ENCODE data around the gene LSM5.
A peak's percentile ranks its signal among the peaks of the same experiment; 100 is the strongest.
"Not testable (repeated sequence)": the region's sequence is repeated elsewhere in the genome, so short reads cannot be mapped to it uniquely, and the experiment has no call there.

The LSM5 gene

DNA sequence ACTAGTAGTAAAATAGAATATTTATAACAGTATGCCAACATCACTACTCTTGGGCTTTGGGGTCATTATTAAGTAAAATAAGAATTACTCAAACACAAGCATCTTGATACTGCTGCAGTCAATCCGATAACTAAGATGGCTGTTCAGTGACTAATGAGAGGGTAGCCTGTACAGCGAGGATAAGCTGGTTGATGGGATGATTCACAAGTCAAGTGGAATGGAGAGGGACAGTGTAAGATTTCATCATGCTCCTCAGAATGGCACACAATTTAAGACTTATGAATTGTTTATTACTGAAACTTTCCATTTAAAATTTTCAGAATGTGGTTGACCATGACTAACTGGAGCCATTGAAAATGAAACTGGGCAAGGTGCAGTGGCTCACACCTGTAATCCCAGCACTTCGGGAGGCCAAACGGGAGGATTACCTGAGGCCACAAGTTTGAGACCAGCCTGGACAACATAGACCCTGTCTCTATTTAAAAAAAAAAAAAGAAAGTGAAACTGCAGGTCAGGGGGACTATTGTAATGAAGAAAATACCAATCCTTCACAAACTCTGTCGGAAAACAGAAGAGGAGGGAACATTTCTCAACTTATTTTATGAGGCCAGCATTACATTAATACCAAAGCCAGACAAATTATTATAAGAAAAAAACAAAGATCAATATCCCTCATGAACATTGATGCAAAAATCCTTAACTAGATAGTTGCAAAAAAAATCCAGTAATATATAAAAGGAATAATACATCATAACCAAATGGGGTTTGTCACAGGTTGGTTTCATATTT is 16.3 kb upstream of the LSM5 start:
- DNase-seq (ENCODE audit: low read depth in 2 of 2), result peak; percentile 73 to 77

DNA sequence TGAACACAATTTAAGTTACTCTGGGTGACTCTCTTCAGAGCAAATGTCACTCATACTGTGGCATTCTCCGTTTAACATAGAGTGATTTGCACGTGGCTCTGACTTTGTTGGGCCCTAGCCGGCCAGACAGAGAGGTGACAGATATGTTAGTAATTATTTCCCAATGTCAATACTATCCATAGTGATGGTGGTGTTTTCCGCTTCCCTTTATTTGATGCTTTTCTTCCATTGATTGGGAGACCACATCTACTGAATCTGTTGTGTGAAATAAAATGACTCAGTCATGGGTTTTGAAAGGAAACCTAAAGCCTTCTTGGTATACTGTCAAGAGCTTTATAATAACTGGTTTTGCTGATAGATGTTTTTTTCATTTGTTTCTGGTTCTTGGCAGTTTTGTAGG is 12.5 kb upstream of the LSM5 start:
- DNase-seq (ENCODE audit: low read depth in 2 of 2), result no peak

DNA sequence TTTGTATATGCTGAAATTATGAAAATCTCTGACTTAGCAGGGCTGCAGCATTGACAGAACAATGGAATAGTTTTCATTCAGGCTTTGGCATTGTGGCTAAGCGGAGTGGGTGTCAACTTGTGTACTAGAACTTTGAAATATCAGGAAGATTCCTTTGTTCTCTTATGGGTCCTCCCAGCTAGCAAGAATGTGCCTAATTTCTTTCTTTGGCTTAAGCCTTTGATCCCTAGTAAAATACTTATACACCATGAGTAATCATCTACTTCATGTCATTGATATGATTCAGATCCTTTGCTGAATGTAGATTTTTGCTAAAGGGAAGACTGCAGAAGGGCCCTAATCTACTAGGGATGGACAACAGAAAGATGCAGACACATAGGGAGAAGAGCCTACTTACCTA is 11.3 kb upstream of the LSM5 start:
- peak in 1 of 2 experiments; percentile 41 for DNase-seq (ENCODE audit: low read depth in 2 of 2)

DNA sequence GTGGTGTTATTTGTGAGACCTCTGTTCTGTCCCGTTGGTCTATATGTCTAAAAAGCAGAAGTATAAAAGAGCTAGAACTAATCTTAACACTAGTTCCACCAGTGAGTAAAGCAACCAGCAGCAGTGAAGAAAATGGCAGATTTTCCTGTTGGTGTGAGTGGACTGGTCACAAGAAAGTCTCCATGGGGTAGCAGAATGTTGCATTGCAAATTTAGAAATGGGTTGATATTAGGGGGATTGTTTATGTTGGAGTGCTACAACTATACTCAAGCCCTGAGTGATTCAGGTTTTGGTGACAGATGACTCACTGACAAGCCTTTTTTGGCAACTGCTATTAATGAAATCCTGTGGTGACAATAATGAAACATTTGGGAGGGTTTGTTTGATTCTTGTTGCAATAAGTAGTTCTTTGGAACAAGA is 10.8 kb upstream of the LSM5 start:
- peak in 1 of 2 experiments; percentile 52 for DNase-seq (ENCODE audit: low read depth in 2 of 2)

DNA sequence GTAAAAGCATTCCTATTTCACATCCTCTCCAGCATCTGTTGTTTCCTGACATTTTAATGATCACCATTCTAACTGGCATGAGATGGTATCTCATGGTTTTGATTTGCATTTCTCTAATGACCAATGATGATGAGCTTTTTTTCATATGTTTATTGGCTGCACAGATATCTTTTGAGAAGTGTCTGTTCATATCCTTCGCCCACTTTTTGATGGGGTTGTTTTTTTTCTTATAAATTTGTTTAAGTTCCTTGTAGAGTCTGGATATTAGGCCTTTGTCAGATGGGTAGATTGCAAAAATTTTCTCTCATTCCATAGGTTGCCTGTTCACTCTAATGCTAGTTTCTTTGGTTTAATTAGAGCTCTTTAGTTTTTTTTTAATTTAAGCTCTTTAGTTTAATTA is 10.0 kb upstream of the LSM5 start:
- not testable (repeated sequence) for DNase-seq (ENCODE audit: low read depth in 2 of 2)

DNA sequence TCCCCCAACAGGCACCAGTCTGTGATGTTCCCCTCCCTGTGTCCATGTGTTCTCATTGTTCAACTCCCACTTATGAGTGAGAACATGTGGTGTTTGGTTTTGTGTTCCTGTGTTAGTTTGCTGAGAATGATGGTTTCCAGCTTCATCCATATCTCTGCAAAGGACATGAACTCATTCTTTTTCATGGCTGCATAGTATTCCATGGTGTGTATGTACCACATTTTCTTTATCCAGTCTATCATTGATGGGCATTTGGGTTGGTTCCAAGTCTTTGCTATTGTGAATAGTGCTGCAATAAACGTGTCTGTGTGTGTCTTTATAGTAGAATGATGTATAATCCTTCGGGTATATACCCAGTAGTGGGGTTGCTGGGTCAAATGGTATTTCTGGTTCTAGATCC is 9.6 kb upstream of the LSM5 start:
- DNase-seq (ENCODE audit: low read depth in 2 of 2), result not testable (repeated sequence)

DNA sequence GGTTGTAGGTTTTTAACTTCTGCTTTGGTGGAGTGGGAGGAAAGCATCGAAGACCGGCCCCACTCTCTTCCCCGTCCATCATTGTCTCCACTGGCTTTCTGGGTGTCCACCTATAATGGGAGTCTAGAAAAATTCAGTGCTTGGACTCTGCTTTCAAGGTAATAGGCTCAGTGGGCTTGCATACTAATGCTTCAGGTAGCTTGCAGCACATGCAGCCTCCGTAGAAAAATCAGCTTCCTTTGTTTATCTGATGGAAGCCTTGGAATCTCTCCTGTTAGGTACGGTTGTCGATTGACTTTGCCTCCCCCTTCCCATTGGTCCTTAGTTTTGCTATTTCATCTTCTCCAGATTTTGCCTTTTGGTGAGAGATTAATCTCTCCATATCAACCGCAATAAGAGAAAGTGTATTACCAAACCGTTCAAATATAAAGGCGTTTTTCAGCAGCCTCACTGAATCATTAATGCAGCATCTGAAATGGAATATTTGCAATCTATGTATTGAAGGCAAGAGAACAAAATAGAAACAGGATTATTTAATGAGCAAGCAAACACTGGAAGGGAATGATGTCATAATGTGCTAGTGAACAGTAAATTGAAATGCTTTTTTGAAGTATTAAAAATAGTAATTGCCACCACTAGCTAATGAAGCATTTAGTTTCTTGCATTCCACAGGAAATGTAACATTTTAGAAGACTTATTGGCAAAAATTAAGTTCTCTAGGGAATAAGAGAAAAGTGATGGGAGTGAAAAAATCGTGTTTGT is 6.1 kb upstream of the LSM5 start:
- no peak for DNase-seq (ENCODE audit: low read depth in 2 of 2)

DNA sequence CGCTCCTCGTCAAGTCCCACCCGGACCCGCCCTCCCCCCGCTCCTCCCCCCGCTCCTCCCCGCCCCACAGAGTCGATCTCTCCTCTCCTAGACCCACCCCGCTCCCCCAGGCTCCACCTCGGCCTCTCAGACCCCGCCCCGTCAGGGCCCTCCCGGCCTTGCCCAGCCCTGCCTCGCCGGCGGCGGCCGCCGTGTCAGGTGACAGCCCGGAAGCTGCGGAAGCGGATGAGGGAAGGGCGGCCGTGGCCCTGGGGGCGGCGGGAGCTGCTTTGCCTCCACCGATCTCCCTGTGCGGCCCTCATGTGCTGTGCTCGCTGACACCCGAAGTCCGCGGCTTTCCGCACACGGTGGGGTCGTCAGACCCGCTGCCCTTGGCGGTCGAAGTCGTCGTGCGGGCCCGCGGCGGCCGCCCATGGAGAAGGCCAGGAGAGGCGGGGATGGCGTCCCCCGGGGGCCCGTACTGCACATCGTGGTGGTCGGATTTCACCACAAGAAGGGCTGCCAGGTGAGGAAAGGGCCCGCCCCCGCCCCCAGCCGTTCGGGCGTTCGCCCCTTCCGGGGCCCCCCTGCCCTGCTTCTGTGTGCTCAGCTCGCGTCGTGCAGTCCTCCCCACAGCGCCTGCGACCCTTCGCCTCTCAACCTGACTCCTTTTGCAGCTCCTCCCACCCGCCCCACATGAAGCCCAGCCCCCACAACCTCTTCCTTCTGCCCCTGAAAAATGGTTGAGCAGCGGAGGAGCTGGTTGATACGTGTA is 5.3 kb upstream of the LSM5 start, which contains the start of gene AVL9:
Gene AVL9, plus strand, starts transcription at position 192 of the 754 bp plus-strand sequence. Its CDS starts 221 bp downstream, at position 413.
- peak; percentile 80 to 86 for DNase-seq (ENCODE audit: low read depth in 2 of 2)

DNA sequence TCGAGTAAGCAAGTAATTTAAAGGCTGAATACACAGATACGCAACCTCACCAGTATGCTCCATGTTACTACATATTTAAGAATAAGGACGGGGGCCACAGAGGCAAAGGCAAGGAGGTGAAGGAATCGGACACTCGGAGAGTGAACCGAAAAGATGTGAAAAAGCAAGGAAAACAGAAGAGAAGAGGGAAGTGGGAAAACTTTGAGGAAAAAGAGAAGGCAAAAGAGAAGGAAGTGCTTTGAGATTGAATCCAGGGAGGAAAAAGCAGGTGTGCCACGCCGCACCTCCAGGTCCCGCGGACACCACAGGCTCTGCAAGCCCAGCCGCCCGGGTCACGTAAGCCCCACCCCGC is 4.7 kb upstream of the LSM5 start:
- DNase-seq (ENCODE audit: low read depth in 2 of 2), result no peak

DNA sequence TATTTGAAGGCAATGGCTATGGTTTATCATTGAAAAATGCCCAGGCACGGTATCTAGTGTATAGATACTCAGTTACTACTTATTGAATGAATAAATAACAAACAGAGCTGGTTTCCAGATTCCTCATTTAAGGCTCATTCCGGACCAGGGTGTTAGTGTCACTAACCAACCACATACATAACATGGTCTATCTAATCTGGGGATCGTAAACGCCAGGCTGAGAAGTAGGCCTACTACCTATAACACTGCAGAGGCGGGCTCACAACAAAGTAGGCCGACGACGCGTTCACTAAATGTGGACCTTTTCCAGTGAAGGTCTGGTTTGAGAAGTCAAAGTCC is 423 bp downstream of the LSM5 start:
- no peak for DNase-seq (ENCODE audit: low read depth in 2 of 2)

DNA sequence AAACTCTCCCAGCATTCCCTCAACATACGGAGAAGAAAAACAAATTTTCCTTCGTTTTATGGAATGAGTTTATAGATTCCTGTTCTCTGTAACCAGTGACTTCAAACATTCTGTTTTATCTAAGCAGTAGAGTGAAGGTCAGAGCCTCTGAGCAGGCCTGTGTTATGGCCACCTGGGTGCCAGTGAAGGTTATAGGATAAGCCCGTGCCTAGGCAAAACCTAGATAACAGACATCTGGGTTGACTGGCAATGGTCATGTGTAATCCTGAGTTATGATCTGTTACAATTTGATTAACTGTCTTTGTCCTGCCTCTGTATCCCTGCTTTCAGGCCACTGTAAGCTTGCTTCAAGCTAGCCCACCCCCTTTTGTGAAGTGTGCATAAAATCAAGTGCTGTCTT is 8.3 kb downstream of the LSM5 start:
- no peak for DNase-seq (ENCODE audit: low read depth in 2 of 2)

DNA sequence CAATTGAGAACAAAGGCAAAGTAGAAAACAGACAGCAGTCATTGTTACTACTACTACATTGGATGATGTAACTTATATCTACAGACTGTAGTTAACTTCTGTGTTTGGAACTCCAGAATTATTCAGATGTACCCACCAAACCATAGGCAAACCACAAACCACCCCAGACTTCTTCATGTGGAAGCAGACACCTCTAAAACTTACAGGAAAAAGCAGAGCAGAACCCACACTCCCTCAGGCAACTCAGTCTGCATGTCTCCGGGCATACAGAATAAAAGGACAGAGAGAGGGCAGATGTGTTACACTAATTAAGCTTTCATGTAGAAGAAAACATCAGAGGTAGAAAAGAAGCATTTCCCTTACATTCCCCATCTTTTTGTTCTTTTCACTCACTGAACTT is 9.0 kb downstream of the LSM5 start:
- DNase-seq (ENCODE audit: low read depth in 2 of 2), result no peak

DNA sequence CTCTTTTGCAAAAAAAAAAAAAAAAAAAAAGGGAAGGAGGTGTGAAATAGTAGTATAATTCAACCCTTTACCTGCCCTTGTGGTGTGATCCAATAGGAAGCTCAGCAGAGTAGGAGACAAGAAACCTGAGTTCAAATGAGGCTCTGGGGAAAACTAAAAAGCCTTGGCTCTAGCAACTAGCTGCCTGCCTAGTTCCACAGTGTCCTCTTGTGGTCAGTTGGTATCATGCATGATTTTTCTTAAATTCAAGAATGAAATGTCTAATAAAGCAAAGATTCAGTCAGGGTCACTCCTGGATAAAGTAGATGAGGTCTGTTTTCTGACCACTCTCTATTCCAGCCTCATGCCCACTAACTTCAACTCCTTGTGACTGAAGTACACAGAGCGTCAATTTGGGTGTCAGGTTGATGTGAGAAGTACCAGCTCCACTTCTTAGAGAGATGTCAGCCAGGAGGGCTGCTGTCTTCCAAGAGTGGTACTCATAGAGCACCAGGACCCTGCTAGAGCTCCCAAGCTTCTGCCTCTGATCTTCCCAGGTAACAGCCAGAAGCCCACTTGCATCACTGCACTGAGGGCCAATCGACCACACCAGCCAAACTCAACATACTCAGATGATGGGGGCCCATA is 10.5 kb downstream of the LSM5 start:
- no peak for DNase-seq (ENCODE audit: low read depth in 2 of 2)

DNA sequence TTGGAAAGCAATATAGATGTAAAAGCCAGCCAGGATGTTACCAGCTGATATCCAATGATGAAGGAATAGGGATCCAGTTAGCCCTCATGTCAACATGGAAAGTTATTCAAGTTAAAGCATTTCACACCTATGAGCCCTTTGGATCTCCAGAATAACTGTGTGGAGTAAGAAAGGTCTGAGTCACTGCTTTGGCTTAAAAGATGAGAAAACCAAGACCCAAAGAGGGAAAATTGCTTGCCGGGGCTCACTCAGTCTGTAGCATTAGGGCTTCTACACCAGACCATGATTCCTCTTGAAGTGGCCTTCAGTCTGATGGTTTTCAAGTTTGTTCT is 12.6 kb downstream of the LSM5 start:
- DNase-seq (ENCODE audit: low read depth in 2 of 2), result no peak

DNA sequence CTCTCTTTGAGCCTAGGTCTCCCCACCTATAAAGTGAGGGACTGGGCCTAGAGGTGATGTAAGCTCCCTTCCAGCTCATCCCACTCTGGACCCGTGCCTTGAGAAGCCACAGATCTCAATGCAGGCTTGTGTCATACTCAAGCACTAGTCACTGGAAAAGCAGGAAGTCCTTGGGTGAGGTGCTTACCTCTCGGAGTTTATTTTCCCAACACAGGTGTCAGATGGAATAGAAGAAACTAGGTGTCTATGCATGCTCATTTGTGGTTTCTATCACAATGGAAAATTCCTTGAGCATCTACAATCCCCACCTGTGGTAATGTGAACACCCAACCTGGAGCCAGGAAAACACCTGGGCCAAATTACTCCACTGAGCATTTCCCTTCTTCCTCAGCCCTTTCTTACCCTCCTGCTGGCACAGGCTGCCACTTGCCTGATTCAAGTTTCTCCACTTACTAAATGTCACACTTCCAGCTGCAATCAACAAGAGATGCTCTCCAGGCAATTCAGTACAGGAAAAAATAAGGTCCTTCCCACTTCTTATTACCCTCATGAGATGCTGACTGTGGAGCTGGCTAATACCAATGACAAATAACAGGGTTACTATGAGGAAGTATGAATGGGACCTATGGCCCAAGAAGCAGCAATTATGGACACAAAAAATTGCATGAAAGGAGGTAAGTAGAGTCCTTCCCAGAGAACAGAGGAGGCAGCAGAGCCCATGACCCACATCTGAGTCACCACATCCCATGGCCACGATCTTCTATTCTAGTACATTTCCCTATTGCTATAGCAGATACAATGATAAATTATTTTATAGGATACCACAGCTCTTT is 13.1 kb downstream of the LSM5 start:
- no peak for DNase-seq (ENCODE audit: low read depth in 2 of 2)

DNA sequence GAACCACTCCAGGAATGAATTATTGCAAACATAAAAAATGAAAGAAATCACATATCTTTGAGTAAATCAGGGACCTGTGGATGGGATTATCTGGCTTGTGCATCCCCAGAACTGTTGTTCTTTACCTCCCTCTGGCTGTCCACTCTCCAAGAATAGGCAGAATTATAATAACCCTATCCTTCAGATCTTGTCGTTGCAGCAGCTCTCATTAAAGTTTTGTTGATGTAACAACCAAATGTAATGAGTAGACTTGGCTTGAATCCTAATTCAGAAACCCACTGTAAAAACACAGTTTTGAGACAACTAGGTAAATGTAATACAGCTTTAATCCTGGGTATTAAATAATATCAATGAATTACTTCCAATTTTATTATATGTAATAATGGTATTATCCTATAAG is 16.2 kb downstream of the LSM5 start:
- no peak for DNase-seq (ENCODE audit: low read depth in 2 of 2)

DNA sequence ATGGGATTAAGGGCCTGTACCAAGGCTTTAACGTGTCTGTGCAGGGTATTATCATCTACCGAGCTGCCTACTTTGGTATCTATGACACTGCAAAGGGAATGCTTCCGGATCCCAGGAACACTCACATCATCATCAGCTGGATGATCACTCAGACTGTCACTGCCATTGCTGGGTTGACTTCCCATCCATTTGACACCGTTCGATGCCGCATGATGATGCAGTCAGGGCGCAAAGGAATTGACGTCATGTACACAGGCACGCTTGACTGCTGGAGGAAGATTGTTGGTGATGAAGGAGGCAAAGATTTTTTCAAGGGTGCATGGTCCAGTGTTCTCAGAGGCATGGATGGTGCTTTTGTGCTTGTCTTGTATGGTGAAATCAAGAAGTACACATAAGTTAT is 18.2 kb downstream of the LSM5 start:
- DNase-seq (ENCODE audit: low read depth in 2 of 2), result no peak

DNA sequence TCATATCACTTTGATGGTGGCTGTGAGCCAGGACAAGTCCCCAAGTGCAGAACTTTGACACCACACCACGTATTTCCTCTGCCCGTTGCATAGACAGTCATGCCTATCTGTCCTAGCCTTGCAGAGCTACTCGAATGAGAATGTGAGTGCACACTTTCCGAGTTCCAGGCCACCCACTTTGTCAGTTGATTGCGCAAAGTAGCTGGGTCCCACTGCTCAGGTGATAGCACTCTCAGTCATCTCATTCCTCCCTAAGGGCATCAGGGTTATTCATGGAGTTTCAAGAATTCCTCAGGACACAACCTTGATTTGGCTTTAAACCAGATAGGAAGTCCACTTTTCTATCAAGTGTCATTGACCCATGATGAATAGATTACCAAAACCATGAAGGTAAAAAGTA is 19.3 kb downstream of the LSM5 start:
- DNase-seq (ENCODE audit: low read depth in 2 of 2), result no peak

DNA sequence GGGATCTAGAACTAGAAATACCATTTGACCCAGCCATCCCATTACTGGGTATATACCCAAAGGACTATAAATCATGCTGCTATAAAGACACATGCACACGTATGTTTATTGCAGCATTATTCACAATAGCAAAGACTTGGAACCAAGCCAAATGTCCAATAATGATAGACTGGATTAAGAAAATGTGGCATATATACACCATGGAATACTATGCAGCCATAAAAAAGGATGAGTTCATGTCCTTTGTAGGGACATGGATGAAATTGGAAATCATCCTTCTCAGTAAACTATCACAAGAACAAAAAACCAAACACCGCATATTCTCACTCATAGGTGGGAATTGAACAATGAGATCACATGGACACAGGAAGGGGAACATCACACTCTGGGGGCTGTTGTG is 20.2 kb downstream of the LSM5 start:
- DNase-seq (ENCODE audit: low read depth in 2 of 2), result not testable (repeated sequence)

DNA sequence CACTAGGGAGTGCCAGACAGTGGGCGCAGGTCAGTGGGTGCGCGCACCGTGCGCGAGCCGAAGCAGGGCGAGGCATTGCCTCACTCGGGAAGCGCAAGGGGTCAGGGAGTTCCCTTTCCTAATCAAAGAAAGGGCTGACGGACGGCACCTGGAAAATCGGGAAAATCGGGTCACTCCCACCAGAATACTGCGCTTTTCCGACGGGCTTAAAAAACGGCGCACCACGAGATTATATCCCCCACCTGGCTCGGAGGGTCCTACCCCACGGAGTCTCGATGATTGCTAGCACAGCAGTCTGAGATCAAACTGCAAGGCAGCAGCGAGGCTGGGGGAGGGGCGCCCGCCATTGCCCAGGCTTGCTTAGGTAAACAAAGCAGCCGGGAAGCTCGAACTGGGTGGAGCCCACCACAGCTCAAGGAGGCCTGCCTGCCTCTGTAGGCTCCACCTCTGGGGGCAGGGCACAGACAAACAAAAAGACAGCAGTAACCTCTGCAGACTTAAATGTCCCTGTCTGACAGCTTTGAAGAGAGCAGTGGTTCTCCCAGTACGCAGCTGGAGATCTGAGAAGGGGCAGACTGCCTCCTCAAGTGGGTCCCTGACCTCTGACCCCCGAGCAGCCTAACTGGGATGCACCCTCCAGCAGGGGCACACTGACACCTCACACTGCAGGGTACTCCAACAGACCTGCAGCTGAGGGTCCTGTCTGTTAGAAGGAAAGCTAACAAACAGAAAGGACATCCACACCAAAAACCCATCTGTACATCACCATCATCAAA is 25.4 kb downstream of the LSM5 start:
- DNase-seq (ENCODE audit: low read depth in 2 of 2), result not testable (repeated sequence)

DNA sequence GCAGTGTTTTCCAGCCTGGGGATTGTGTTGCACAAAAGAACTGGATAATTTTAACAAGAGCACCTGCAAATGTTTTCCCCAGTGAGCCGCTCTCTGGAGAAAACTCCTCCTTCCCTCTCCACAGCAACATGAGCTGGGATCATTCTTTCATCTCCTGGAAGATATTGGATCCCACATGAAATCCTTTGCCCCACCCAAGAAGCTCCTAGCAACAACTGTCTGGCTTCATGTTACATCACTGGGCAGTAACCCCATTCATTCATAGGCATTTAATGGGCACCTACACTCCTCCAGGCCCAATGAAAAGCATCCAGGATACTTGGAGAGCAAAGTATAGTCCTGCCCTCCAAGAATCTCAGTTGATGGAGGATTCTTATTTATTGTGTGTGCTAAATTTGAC is 27.2 kb downstream of the LSM5 start:
- no peak for DNase-seq (ENCODE audit: low read depth in 2 of 2)
